DMS 273 (cell line): ENCODE results near the gene GPR183.
A peak's percentile ranks its signal among the peaks of the same experiment; 100 is the strongest.

Experiments used
- DNase-seq: peaks from one replicate; lab custom pipeline; 2025; ENCODE audit not compliant: unreplicated experiment; lab: John Stamatoyannopoulos, UW

Gene GPR183

GRCh38 chr13:99272481-99272880 is 34.7 kb downstream of the GPR183 start:
- DNase-seq: no peak

GRCh38 chr13:99271249-99271648 is 36.0 kb downstream of the GPR183 start:
- no peak for DNase-seq

GRCh38 chr13:99270518-99270917 is 36.7 kb downstream of the GPR183 start:
- DNase-seq: no peak

- peak; percentile 27 for DNase-seq
These were observed 37.5 kb downstream of the GPR183 start for GRCh38 chr13:99269627-99270241.

GRCh38 chr13:99268822-99269221 is 38.4 kb downstream of the GPR183 start:
- DNase-seq: no peak

- DNase-seq: no peak
These were observed 39.3 kb downstream of the GPR183 start for GRCh38 chr13:99267927-99268326.

GRCh38 chr13:99266827-99267226 is 40.4 kb downstream of the GPR183 start:
- DNase-seq: no peak

- peak; percentile 41 for DNase-seq
These were observed 41.3 kb downstream of the GPR183 start for GRCh38 chr13:99265821-99266426.

GRCh38 chr13:99265162-99265800 is 41.9 kb downstream of the GPR183 start:
- DNase-seq: no peak

- DNase-seq: no peak
These were observed 43.1 kb downstream of the GPR183 start for GRCh38 chr13:99264051-99264450.

GRCh38 chr13:99263126-99263785 is 43.9 kb downstream of the GPR183 start:
- no peak for DNase-seq

GRCh38 chr13:99261059-99261458 is 46.1 kb downstream of the GPR183 start:
- no peak for DNase-seq

GRCh38 chr13:99260216-99260615 is 47.0 kb downstream of the GPR183 start:
- DNase-seq: no peak

GRCh38 chr13:99258946-99259345 is 48.3 kb downstream of the GPR183 start:
- no peak for DNase-seq

- DNase-seq: no peak
These were observed 48.9 kb downstream of the GPR183 start, which contains the start of gene GPR18 for GRCh38 chr13:99258210-99258860. Gene GPR18 (minus strand): TSS chr13:99258379. CDS start chr13:99255872, 2,507 bp downstream.

GRCh38 chr13:99257291-99257690 is 49.9 kb downstream of the GPR183 start:
- DNase-seq: no peak

GRCh38 chr13:99256709-99257108 is 50.5 kb downstream of the GPR183 start:
- DNase-seq: no peak

GRCh38 chr13:99256283-99256682 is 50.9 kb downstream of the GPR183 start:
- DNase-seq: no peak

- no peak for DNase-seq
These were observed 51.9 kb downstream of the GPR183 start for GRCh38 chr13:99255271-99255670.

- DNase-seq: no peak
These were observed 52.4 kb downstream of the GPR183 start for GRCh38 chr13:99254830-99255229.

- DNase-seq: no peak
These were observed 55.3 kb downstream of the GPR183 start for GRCh38 chr13:99251921-99252320.
